Gastroesophageal sphincter (tissue), 4 donors: ENCODE data around the gene ODAPH. TPM values are rescaled to one million over a fixed set of nuclear protein-coding genes. Genes with fewer than 3 reads are reported as not detected.

Experiments
- ATAC-seq: fragments of 150-250 bp; one replicate; pipeline ENCODE4 v1.9.1; 2016; ENCODE audit warnings: mild to moderate bottlenecking, moderate library complexity
- H3K27ac ChIP-seq, 4 donors: fragments of 200-600 bp; sonication (generic) in 3 of 4; 1 replicate in 3 of 4; 2 replicates in 1 of 4; pipeline ENCODE4 v1.5.1; 2016 to 2019
- H3K27me3 ChIP-seq: fragments of 200-600 bp; sonication (generic); one replicate; pipeline ENCODE4 v1.5.1; 2019
- H3K36me3 ChIP-seq, 2 donors: fragments of 200-600 bp; sonication (generic); one replicate each; pipeline ENCODE4 v1.5.1; 2019; ENCODE audit warnings: control low read depth in 1 of 2
- H3K4me1 ChIP-seq, 3 donors: fragments of 200-600 bp; sonication (generic); 1 replicate in 2 of 3; 2 replicates in 1 of 3; pipeline ENCODE4 v1.5.1; 2016 to 2019; ENCODE audit warnings: control low read depth in 2 of 3
- H3K4me3 ChIP-seq, 2 donors: fragments of 200-600 bp; sonication (generic); one replicate each; pipeline ENCODE4 v1.5.1; 2019; ENCODE audit warnings: mild to moderate bottlenecking in 1 of 2, moderate library complexity in 1 of 2
- H3K9me3 ChIP-seq, 3 donors: fragments of 200-600 bp; sonication (generic); one replicate each; pipeline ENCODE4 v1.5.1; 2017 to 2019; ENCODE audit warnings: control low read depth in 2 of 3
- CTCF ChIP-seq, 4 experiments: fragments of 200-600 bp in 2 of 4; fragments of 450-650 bp in 2 of 4; sonication (generic) in 1 of 4; IDR thresholded peaks; one replicate each; pipeline ENCODE4 v1.5.1; 2017 to 2019; ENCODE audit warnings: antibody characterized with exemption in 4 of 4, mild to moderate bottlenecking in 2 of 4, moderate library complexity in 2 of 4
- EP300 ChIP-seq: sonication (generic); formaldehyde crosslinking; IDR thresholded peaks from one replicate; pipeline ENCODE4 v1.6.1; 2017; ENCODE audit warnings: antibody characterized with exemption, mild to moderate bottlenecking
- POLR2A ChIP-seq, 2 donors: fragments of 450-650 bp; IDR thresholded peaks; one replicate each; pipeline ENCODE4 v1.6.1; 2017; ENCODE audit warnings: antibody characterized with exemption in 2 of 2, mild to moderate bottlenecking in 2 of 2, moderate library complexity in 1 of 2
- POLR2AphosphoS5 ChIP-seq: sonication (generic); formaldehyde crosslinking; IDR thresholded peaks from one replicate; pipeline ENCODE4 v1.6.1; 2017; ENCODE audit warnings: antibody characterized with exemption
- WGBS, 2 donors: methylation state at CpG; one replicate each; pipeline ENCODE4 v1.1.5; 2018; ENCODE audit warnings: low coverage in 1 of 2; 5-methylcytosine and 5-hydroxymethylcytosine counted together
- total RNA-seq, 4 donors: library from RNA; depleted of rRNA; stranded (reverse); fragments of >200 nt; gene quantifications; one replicate each; pipeline ENCODE4 v1.1.0, GENCODE V29; 2016

The ODAPH gene
- total RNA-seq, 4 donors from 2014 or later, result not detected

- whole genome bisulfite sequencing, 2 donors, result 63 to 100% methylated on average over 1 of the region's 1 CpG
- ATAC-seq, result no peak
- H3K9me3 ChIP-seq, result no peaks in the 10 kb centered on the region
- no peak for TF ChIP-seq CTCF (IDR thresholded peaks at IDR 0.05)
- TF ChIP-seq EP300, result no peak
- no peak for TF ChIP-seq POLR2AphosphoS5
- no peak for TF ChIP-seq POLR2A (IDR thresholded peaks at IDR 0.05)
- H3K27me3 ChIP-seq, result peaks cover 22% of the 10 kb centered on the region
- no peaks in the 10 kb centered on the region for H3K4me1 ChIP-seq
- H3K4me3 ChIP-seq, result no peak overlapping the region
- no peak overlapping the region for H3K27ac ChIP-seq
- H3K36me3 ChIP-seq, result no peaks in the 10 kb centered on the region
Observed at GRCh38 chr4:75566911-75567310, 11.0 kb downstream of the ODAPH start.

DNA sequence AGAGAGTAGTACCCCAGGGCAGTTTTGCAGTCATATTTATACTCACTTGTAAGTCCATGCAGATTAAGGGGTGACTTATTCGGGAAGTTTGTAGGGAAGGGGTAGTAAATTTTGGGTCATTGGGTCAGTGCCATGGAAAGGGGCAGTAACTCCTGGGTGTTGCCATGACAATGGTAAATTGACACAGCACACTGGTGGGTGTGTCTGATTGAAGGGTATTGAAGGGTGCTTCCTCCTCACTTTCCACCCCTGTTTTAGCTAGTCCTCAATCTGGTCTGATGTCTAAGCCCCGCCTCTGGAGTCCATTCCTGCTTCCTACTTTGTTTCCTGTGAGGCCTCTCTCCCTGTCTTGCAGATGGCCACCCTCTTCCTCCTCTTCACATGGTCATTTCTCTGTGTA is 11.9 kb downstream of the ODAPH start:
- WGBS, 2 donors, result 50 to 78% methylated on average over 1 of the region's 2 CpGs
- Histone ChIP-seq H3K27ac (no peak overlapping the region), H3K27me3 (peaks cover 22% of the 10 kb centered on the region), H3K4me3 (no peak overlapping the region), H3K9me3 (no peaks in the 10 kb centered on the region), H3K4me1 (no peaks in the 10 kb centered on the region), H3K36me3 (no peaks in the 10 kb centered on the region)
- TF ChIP-seq CTCF (IDR thresholded peaks at IDR 0.05), result no peak
- no peak for TF ChIP-seq EP300
- TF ChIP-seq POLR2A (IDR thresholded peaks at IDR 0.05), result no peak
- no peak for TF ChIP-seq POLR2AphosphoS5
- no peak for ATAC-seq

DNA sequence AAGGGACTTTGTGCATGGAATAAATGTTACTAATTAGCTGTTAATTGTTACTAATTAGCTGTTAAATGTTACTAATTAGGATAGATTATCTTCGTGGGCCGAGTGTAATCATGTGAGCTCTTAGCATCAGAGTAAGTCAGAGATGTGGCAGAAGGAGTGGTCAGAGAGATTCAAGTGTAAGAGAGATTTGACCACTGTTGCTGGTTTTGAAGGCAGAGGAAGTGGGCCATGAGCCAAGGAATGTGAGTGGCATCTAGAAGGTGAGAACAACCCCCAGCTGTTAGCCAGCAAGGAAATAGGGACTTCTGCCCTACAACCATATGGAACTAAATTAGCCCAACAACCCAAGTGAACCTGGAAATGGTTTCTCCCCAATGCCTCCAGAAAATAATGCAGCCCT is 28.2 kb downstream of the ODAPH start:
- Histone ChIP-seq H3K27me3 (no peaks in the 10 kb centered on the region), H3K9me3 (no peaks in the 10 kb centered on the region), H3K4me1 (no peaks in the 10 kb centered on the region), H3K36me3 (peaks cover 0 to 4% of the 10 kb centered on the region in 2 donors), H3K27ac (no peak overlapping the region), H3K4me3 (no peak overlapping the region)
- ATAC-seq, result no peak
- TF ChIP-seq EP300 (no peak), POLR2AphosphoS5 (no peak), CTCF (IDR thresholded peaks at IDR 0.05) (no peak), POLR2A (IDR thresholded peaks at IDR 0.05) (no peak)
- WGBS, 2 donors, result 74 to 100% methylated on average over 2 of the region's 2 CpGs

DNA sequence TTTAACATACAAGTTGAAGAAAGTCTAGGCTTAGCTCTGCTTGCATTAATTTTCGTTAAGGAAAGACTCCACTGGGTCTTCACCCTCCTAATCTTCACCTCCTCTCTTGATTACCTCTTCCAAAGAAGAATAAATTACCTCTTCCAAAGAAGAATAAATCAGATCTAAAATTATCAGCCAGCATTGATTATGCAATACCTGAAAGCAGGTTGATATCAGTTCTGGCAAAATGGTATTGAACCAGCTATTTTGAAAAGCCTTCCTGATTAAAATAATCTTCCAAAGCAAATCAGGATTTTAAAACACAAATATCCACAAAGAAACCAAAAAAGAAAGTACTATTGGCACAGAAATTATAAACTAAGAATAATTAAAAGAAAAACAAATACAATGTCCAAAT is 37.5 kb downstream of the ODAPH start:
- no peak overlapping the region for H3K4me3 ChIP-seq
- H3K27me3 ChIP-seq, result no peaks in the 10 kb centered on the region
- 74 to 83% methylated on average over 1 of the region's 1 CpG for WGBS, 2 donors
- peaks cover 0 to 29% of the 10 kb centered on the region in 2 donors for H3K36me3 ChIP-seq
- H3K4me1 ChIP-seq, result no peaks in the 10 kb centered on the region
- H3K9me3 ChIP-seq, result no peaks in the 10 kb centered on the region
- no peak for ATAC-seq
- no peak overlapping the region for H3K27ac ChIP-seq
- TF ChIP-seq POLR2A (IDR thresholded peaks at IDR 0.05), result no peak
- TF ChIP-seq POLR2AphosphoS5, result no peak
- TF ChIP-seq EP300, result no peak
- no peak for TF ChIP-seq CTCF (IDR thresholded peaks at IDR 0.05)

GRCh38 chr4:75596061-75596460 is 40.2 kb downstream of the ODAPH start:
- ATAC-seq, result no peak
- no peaks in the 10 kb centered on the region for H3K27me3 ChIP-seq
- H3K36me3 ChIP-seq, result peaks cover 0 to 33% of the 10 kb centered on the region in 2 donors
- H3K9me3 ChIP-seq, result no peaks in the 10 kb centered on the region
- no peak overlapping the region for H3K27ac ChIP-seq
- H3K4me1 ChIP-seq, result no peaks in the 10 kb centered on the region
- 77 to 86% methylated on average over 2 to 3 of the region's 3 CpGs for WGBS, 2 donors
- H3K4me3 ChIP-seq, result no peak overlapping the region
- TF ChIP-seq EP300 (no peak), POLR2AphosphoS5 (no peak), POLR2A (IDR thresholded peaks at IDR 0.05) (no peak), CTCF (IDR thresholded peaks at IDR 0.05) (no peak)
